GM12891 (cell line): ENCODE data around the gene SPHKAP.

Experiments used
- POLR2A ChIP-seq: IDR thresholded peaks from 2 replicates; pipeline ENCODE4 v1.6.1; 2011; ENCODE audit warnings: low read depth, low read length, control low read depth
- POLR2AphosphoS5 ChIP-seq: IDR thresholded peaks from 2 replicates; pipeline ENCODE4 v1.6.1; 2011; ENCODE audit warnings: low read depth, low read length, control low read depth
- TAF1 ChIP-seq: IDR thresholded peaks from 2 replicates; pipeline ENCODE4 v1.6.1; 2011; ENCODE audit warnings: low read depth, low read length, control low read depth

- TF ChIP-seq POLR2A: no peak
- no peak for TF ChIP-seq TAF1
- TF ChIP-seq POLR2AphosphoS5: no peak
These were observed 23.6 kb downstream of the SPHKAP start for GRCh38 chr2:228157841-228158240.
